ENCODE data around the gene PATJ.

Gene PATJ

DNA sequence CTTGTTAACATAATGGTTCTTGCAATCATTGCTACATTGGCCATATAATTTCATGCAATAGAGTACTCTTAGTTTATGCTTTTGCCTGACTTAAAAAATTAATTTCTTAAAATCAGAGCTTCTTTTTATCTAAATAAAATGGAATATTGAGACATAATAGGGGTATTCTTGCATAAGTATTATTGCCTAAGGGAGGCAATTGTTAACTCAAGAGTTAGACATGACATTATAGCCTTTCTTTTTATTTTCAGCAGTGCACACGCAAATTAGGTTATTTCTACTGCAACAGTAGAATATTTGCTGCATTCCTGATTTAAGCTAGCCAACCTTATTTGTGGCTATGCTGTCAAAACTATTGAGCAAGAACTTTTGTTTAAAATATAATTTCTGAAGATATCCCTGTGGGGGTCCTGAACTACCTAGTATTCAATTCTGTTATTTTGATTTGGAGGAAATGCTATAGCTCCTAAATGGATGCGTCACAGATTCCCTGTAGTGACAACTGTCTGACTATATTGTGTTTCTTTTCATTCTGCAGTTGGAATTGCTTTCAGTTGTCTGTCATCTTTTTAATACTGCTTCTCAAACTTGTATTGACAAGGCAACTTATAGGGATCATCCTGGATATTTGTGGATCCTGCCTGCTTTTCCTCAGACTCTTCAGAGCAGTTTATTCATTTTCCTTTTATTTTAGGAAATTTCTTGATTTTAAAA lies 211.0 kb downstream of the PATJ start:
- H3K27ac ChIP-seq (ENCODE audit: extremely low read depth, low read depth, low read length): no peak overlapping the region
- POLR2A ChIA-PET: no interaction called here
- no peak overlapping the region for H3K4me3 ChIP-seq (ENCODE audit: low read depth, low read length)
- H3K9me3 ChIP-seq (ENCODE audit: control insufficient read depth, insufficient read depth, low read depth, low read length): no peaks in the 10 kb centered on the region
- 0 out of 2 replicates have a peak, but pooled peaks cover 2% of the 10 kb centered on the region for H3K4me1 ChIP-seq (ENCODE audit: control insufficient read depth, insufficient read depth, low read length)
- TF ChIP-seq SP3 (tag by site-specific recombination; IDR thresholded peaks at IDR 0.05): no peak
- no peak for TF ChIP-seq ZNF174 (tag by site-specific recombination; IDR thresholded peaks at IDR 0.05)
- no peak for TF ChIP-seq ZNF776 (tag by site-specific recombination; IDR thresholded peaks at IDR 0.05; ENCODE audit: borderline replicate concordance)
- no peak for TF ChIP-seq ZFP69B (tag by site-specific recombination; IDR thresholded peaks at IDR 0.05)
- TF ChIP-seq, protein P1, sequence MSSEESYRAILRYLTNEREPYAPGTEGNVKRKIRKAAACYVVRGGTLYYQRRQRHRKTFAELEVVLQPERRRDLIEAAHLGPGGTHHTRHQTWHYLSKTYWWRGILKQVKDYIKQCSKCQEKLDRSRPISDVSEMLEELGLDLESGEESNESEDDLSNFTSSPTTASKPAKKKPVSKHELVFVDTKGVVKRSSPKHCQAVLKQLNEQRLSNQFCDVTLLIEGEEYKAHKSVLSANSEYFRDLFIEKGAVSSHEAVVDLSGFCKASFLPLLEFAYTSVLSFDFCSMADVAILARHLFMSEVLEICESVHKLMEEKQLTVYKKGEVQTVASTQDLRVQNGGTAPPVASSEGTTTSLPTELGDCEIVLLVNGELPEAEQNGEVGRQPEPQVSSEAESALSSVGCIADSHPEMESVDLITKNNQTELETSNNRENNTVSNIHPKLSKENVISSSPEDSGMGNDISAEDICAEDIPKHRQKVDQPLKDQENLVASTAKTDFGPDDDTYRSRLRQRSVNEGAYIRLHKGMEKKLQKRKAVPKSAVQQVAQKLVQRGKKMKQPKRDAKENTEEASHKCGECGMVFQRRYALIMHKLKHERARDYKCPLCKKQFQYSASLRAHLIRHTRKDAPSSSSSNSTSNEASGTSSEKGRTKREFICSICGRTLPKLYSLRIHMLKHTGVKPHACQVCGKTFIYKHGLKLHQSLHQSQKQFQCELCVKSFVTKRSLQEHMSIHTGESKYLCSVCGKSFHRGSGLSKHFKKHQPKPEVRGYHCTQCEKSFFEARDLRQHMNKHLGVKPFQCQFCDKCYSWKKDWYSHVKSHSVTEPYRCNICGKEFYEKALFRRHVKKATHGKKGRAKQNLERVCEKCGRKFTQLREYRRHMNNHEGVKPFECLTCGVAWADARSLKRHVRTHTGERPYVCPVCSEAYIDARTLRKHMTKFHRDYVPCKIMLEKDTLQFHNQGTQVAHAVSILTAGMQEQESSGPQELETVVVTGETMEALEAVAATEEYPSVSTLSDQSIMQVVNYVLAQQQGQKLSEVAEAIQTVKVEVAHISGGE (tag by site-specific recombination; conservative IDR thresholded peaks at IDR 0.05; ENCODE audit: low read depth): no peak
- TF ChIP-seq ZNF555 (tag by site-specific recombination; conservative IDR thresholded peaks at IDR 0.05): no peak
- no peak for TF ChIP-seq KLF16 (tag by site-specific recombination; IDR thresholded peaks at IDR 0.05)
- TF ChIP-seq ZNF529 (tag by site-specific recombination; IDR thresholded peaks at IDR 0.05; ENCODE audit: insufficient replicate concordance): no peak
- TF ChIP-seq ZNF114 (tag by site-specific recombination; IDR thresholded peaks at IDR 0.05): no peak
- no peak for TF ChIP-seq ZNF391 (tag by site-specific recombination; IDR thresholded peaks at IDR 0.05; ENCODE audit: borderline replicate concordance, low read depth)
- no peak for TF ChIP-seq ZNF585B (tag by site-specific recombination; IDR thresholded peaks at IDR 0.05)
- no peak for TF ChIP-seq ZNF274 (IDR thresholded peaks at IDR 0.05; ENCODE audit: low read length)
- no peak for TF ChIP-seq ZNF274 (tag by site-specific recombination; IDR thresholded peaks at IDR 0.05; ENCODE audit: borderline replicate concordance)
- TF ChIP-seq GFI1B (tag by site-specific recombination; IDR thresholded peaks at IDR 0.05): no peak
- TF ChIP-seq ZNF311 (tag by site-specific recombination; IDR thresholded peaks at IDR 0.05; ENCODE audit: borderline replicate concordance): no peak
- TF ChIP-seq, protein P2, sequence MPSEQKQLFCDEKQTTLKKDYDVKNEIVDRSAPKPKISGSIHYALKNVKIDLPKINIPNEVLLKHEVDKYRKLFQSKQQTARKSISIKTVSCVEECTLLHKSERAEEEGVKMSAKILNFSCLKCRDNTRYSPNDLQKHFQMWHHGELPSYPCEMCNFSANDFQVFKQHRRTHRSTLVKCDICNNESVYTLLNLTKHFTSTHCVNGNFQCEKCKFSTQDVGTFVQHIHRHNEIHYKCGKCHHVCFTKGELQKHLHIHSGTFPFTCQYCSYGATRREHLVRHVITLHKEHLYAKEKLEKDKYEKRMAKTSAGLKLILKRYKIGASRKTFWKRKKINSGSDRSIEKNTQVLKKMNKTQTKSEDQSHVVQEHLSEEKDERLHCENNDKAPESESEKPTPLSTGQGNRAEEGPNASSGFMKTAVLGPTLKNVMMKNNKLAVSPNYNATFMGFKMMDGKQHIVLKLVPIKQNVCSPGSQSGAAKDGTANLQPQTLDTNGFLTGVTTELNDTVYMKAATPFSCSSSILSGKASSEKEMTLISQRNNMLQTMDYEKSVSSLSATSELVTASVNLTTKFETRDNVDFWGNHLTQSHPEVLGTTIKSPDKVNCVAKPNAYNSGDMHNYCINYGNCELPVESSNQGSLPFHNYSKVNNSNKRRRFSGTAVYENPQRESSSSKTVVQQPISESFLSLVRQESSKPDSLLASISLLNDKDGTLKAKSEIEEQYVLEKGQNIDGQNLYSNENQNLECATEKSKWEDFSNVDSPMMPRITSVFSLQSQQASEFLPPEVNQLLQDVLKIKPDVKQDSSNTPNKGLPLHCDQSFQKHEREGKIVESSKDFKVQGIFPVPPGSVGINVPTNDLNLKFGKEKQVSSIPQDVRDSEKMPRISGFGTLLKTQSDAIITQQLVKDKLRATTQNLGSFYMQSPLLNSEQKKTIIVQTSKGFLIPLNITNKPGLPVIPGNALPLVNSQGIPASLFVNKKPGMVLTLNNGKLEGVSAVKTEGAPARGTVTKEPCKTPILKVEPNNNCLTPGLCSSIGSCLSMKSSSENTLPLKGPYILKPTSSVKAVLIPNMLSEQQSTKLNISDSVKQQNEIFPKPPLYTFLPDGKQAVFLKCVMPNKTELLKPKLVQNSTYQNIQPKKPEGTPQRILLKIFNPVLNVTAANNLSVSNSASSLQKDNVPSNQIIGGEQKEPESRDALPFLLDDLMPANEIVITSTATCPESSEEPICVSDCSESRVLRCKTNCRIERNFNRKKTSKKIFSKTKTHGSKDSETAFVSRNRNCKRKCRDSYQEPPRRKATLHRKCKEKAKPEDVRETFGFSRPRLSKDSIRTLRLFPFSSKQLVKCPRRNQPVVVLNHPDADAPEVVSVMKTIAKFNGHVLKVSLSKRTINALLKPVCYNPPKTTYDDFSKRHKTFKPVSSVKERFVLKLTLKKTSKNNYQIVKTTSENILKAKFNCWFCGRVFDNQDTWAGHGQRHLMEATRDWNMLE (tag by site-specific recombination; conservative IDR thresholded peaks at IDR 0.05; ENCODE audit: low read depth): no peak
- no peak for TF ChIP-seq ZNF404 (tag by site-specific recombination; IDR thresholded peaks at IDR 0.05)
- no peak for TF ChIP-seq ZNF670 (tag by site-specific recombination; IDR thresholded peaks at IDR 0.05; ENCODE audit: low read depth)
- TF ChIP-seq, protein P3, sequence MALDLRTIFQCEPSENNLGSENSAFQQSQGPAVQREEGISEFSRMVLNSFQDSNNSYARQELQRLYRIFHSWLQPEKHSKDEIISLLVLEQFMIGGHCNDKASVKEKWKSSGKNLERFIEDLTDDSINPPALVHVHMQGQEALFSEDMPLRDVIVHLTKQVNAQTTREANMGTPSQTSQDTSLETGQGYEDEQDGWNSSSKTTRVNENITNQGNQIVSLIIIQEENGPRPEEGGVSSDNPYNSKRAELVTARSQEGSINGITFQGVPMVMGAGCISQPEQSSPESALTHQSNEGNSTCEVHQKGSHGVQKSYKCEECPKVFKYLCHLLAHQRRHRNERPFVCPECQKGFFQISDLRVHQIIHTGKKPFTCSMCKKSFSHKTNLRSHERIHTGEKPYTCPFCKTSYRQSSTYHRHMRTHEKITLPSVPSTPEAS (tag by site-specific recombination; IDR thresholded peaks at IDR 0.05): no peak
- CTCF ChIA-PET: no interaction called here
- no peaks in the 10 kb centered on the region for H3K36me3 ChIP-seq (ENCODE audit: control insufficient read depth in 2 of 2, insufficient read depth in 1 of 2, low read length in 2 of 2)
